CD8-positive, alpha-beta memory T cell (primary cell): ENCODE measurements around the gene PRDM16. TPM values are rescaled to one million over a fixed set of nuclear protein-coding genes. Genes with fewer than 3 reads are reported as not detected.

Experiments
- CTCF ChIA-PET: fragments of 350-600 bp; sonication (Branson Sonifier 250); formaldehyde crosslinking; loops from one replicate; lab custom pipeline; 2021; ENCODE audit warnings: antibody characterized with exemption; lab: Charles Lee
- POLR2A ChIA-PET: fragments of 350-600 bp; sonication (Branson Sonifier 250); formaldehyde crosslinking; loops from one replicate; lab custom pipeline; 2021; ENCODE audit warnings: antibody characterized with exemption; lab: Charles Lee
- DNase-seq, 5 donors: peaks; one replicate each; pipeline versions ENCODE4 v3.0.0 to v3.0.0-alpha.2; 2020 to 2022; ENCODE audit warnings: mixed read lengths in 1 of 5
- H3K27ac ChIP-seq: one replicate; pipeline ENCODE4 v1.7.0; 2013; ENCODE audit warnings: low read depth, mild to moderate bottlenecking, low read length, moderate library complexity
- H3K27me3 ChIP-seq: 2 replicates; pipeline ENCODE4 v1.7.0; 2013; ENCODE audit warnings: low read length, mild to moderate bottlenecking; ENCODE audit not compliant: insufficient read depth, poor library complexity, severe bottlenecking
- H3K36me3 ChIP-seq: 2 replicates; pipeline ENCODE4 v1.7.0; 2013; ENCODE audit warnings: mild to moderate bottlenecking, low read length, moderate library complexity; ENCODE audit not compliant: insufficient read depth
- H3K4me1 ChIP-seq: 2 replicates; pipeline ENCODE4 v1.7.0; 2013; ENCODE audit warnings: mild to moderate bottlenecking, low read length, moderate library complexity; ENCODE audit not compliant: insufficient read depth
- H3K4me3 ChIP-seq: 2 replicates; pipeline ENCODE4 v1.7.0; 2013; ENCODE audit warnings: mild to moderate bottlenecking, low read length
- H3K9me3 ChIP-seq: 2 replicates; pipeline ENCODE4 v1.7.0; 2013; ENCODE audit warnings: mild to moderate bottlenecking, low read length
- H3K27ac Mint-ChIP-seq, 8 donors: one replicate each; pipeline ENCODE4 v1.8.0; 2020 to 2021; ENCODE audit warnings: mixed read lengths in 8 of 8, mild to moderate bottlenecking in 6 of 8, inconsistent platforms in 3 of 8, moderate library complexity in 3 of 8
- H3K27me3 Mint-ChIP-seq, 2 donors: one replicate each; pipeline ENCODE4 v1.8.0; 2020 to 2021; ENCODE audit warnings: mixed read lengths in 2 of 2, mild to moderate bottlenecking in 1 of 2, moderate library complexity in 1 of 2
- H3K36me3 Mint-ChIP-seq, 3 donors: one replicate each; pipeline ENCODE4 v1.8.0; 2020 to 2021; ENCODE audit warnings: mixed read lengths in 3 of 3, inconsistent platforms in 1 of 3, mild to moderate bottlenecking in 1 of 3
- H3K4me1 Mint-ChIP-seq, 3 donors: one replicate each; pipeline ENCODE4 v1.8.0; 2020 to 2021; ENCODE audit warnings: mixed read lengths in 3 of 3, inconsistent platforms in 1 of 3, mild to moderate bottlenecking in 1 of 3
- H3K4me3 Mint-ChIP-seq, 7 donors: one replicate each; pipeline ENCODE4 v1.8.0; 2020 to 2021; ENCODE audit warnings: mixed read lengths in 7 of 7, mild to moderate bottlenecking in 6 of 7, moderate library complexity in 4 of 7, inconsistent platforms in 2 of 7
- H3K9me3 Mint-ChIP-seq, 5 donors: one replicate each; pipeline ENCODE4 v1.8.0; 2020 to 2022; ENCODE audit warnings: mixed read lengths in 5 of 5, mild to moderate bottlenecking in 3 of 5, moderate library complexity in 2 of 5, inconsistent platforms in 1 of 5
- polyA plus RNA-seq: library from polyadenylated mRNA; unstranded; fragments of 300-500 nt; fragmentation: Illumina TruSeq; gene quantifications from one replicate; pipeline ENCODE4 v1.2.3, GENCODE V29; 2021
- total RNA-seq, 2 experiments: library from RNA; stranded (reverse); gene quantifications; one replicate each; pipeline ENCODE4 v1.2.3, GENCODE V29; 2021

Gene PRDM16
- total and polyA plus RNA-seq, 3 experiments from 2014 or later, result not detected

GRCh38 chr1:3292868-3293562 lies 224.0 kb downstream of the PRDM16 start:
- ChIA-PET POLR2A (no interaction called here), CTCF (no interaction called here)
- no peaks in the 10 kb centered on the region for H3K36me3 Mint-ChIP-seq
- H3K27ac Mint-ChIP-seq, result no peak overlapping the region
- H3K4me1 Mint-ChIP-seq, result no peaks in the 10 kb centered on the region
- Histone ChIP-seq H3K36me3 (no peaks in the 10 kb centered on the region), H3K27me3 (no peaks in the 10 kb centered on the region), H3K9me3 (no peaks in the 10 kb centered on the region), H3K27ac (no peak overlapping the region), H3K4me1 (no peaks in the 10 kb centered on the region), H3K4me3 (no peak overlapping the region)
- DNase-seq, result no peak
- no peaks in the 10 kb centered on the region for H3K27me3 Mint-ChIP-seq
- no peaks in the 10 kb centered on the region for H3K9me3 Mint-ChIP-seq
- no peak overlapping the region for H3K4me3 Mint-ChIP-seq

- ChIA-PET POLR2A (no interaction called here), CTCF (no interaction called here)
- Mint-ChIP-seq H3K9me3 (no peaks in the 10 kb centered on the region), H3K36me3 (no peaks in the 10 kb centered on the region), H3K4me1 (no peaks in the 10 kb centered on the region), H3K27ac (no peak overlapping the region), H3K4me3 (no peak overlapping the region), H3K27me3 (no peaks in the 10 kb centered on the region)
- Histone ChIP-seq H3K27ac (no peak overlapping the region), H3K36me3 (no peaks in the 10 kb centered on the region), H3K27me3 (no peaks in the 10 kb centered on the region), H3K4me1 (no peaks in the 10 kb centered on the region), H3K4me3 (no peak overlapping the region), H3K9me3 (no peaks in the 10 kb centered on the region)
- no peak for DNase-seq
Observed at GRCh38 chr1:3293563-3294080, 224.6 kb downstream of the PRDM16 start.

GRCh38 chr1:3294450-3294849 lies 225.4 kb downstream of the PRDM16 start:
- Histone ChIP-seq H3K4me1 (no peaks in the 10 kb centered on the region), H3K36me3 (no peaks in the 10 kb centered on the region), H3K27ac (no peak overlapping the region), H3K27me3 (no peaks in the 10 kb centered on the region), H3K9me3 (no peaks in the 10 kb centered on the region), H3K4me3 (no peak overlapping the region)
- Mint-ChIP-seq H3K4me3 (no peak overlapping the region), H3K4me1 (no peaks in the 10 kb centered on the region), H3K27me3 (no peaks in the 10 kb centered on the region), H3K36me3 (no peaks in the 10 kb centered on the region), H3K27ac (no peak overlapping the region), H3K9me3 (no peaks in the 10 kb centered on the region)
- CTCF ChIA-PET, result no interaction called here
- DNase-seq, result no peak
- POLR2A ChIA-PET, result no interaction called here

GRCh38 chr1:3295846-3296245 lies 226.8 kb downstream of the PRDM16 start:
- POLR2A ChIA-PET, result no interaction called here
- CTCF ChIA-PET, result no interaction called here
- no peaks in the 10 kb centered on the region for H3K36me3 Mint-ChIP-seq

GRCh38 chr1:3296326-3296725 lies 227.3 kb downstream of the PRDM16 start:
- no peak overlapping the region for H3K4me3 Mint-ChIP-seq
- H3K4me1 Mint-ChIP-seq, result no peaks in the 10 kb centered on the region
- DNase-seq, result no peak
- CTCF ChIA-PET, result no interaction called here
- no peaks in the 10 kb centered on the region for H3K4me1 ChIP-seq
- H3K4me3 ChIP-seq, result no peak overlapping the region
- H3K36me3 ChIP-seq, result no peaks in the 10 kb centered on the region
- no peaks in the 10 kb centered on the region for H3K27me3 Mint-ChIP-seq
- no peak overlapping the region for H3K27ac Mint-ChIP-seq
- no peaks in the 10 kb centered on the region for H3K36me3 Mint-ChIP-seq
- H3K9me3 Mint-ChIP-seq, result no peaks in the 10 kb centered on the region
- H3K27me3 ChIP-seq, result no peaks in the 10 kb centered on the region
- no peaks in the 10 kb centered on the region for H3K9me3 ChIP-seq
- POLR2A ChIA-PET, result no interaction called here
- no peak overlapping the region for H3K27ac ChIP-seq

More at GRCh38 chr1:3295846-3296245, 226.8 kb downstream of the PRDM16 start:
- Histone ChIP-seq H3K27ac (no peak overlapping the region), H3K36me3 (no peaks in the 10 kb centered on the region), H3K9me3 (no peaks in the 10 kb centered on the region), H3K27me3 (no peaks in the 10 kb centered on the region), H3K4me1 (no peaks in the 10 kb centered on the region), H3K4me3 (no peak overlapping the region)
- Mint-ChIP-seq H3K4me3 (no peak overlapping the region), H3K4me1 (no peaks in the 10 kb centered on the region), H3K27ac (no peak overlapping the region), H3K27me3 (no peaks in the 10 kb centered on the region), H3K9me3 (no peaks in the 10 kb centered on the region)
- no peak for DNase-seq

DNA sequence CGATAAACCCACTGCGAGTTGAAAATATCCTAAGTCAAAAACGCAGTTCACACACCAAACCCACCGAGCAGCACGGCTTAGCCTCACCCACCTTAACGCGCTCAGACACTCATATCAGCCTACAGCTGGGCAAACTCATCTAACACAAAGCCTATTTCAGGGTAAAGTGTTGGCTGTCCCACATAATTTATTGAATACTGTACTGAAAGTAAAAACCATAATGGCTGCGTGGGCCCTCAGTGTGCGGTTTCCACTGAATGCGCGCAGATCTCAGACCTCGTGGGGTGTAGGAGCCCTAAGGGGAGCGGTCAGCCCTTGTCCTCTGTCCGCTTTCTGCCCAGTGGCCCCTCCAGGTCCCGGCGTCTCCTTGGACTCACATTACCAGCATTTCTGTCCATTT lies 227.8 kb downstream of the PRDM16 start:
- no peaks in the 10 kb centered on the region for H3K4me1 Mint-ChIP-seq
- Histone ChIP-seq H3K27me3 (no peaks in the 10 kb centered on the region), H3K27ac (no peak overlapping the region), H3K9me3 (no peaks in the 10 kb centered on the region), H3K36me3 (no peaks in the 10 kb centered on the region), H3K4me1 (no peaks in the 10 kb centered on the region), H3K4me3 (no peak overlapping the region)
- no peaks in the 10 kb centered on the region for H3K27me3 Mint-ChIP-seq
- no peaks in the 10 kb centered on the region for H3K9me3 Mint-ChIP-seq
- POLR2A ChIA-PET, result no interaction called here
- DNase-seq, result no peak
- H3K36me3 Mint-ChIP-seq, result no peaks in the 10 kb centered on the region
- no peak overlapping the region for H3K4me3 Mint-ChIP-seq
- peak overlapping the region in 1 of 8 donors; percentile 24 for H3K27ac Mint-ChIP-seq
- CTCF ChIA-PET, result no interaction called here

DNA sequence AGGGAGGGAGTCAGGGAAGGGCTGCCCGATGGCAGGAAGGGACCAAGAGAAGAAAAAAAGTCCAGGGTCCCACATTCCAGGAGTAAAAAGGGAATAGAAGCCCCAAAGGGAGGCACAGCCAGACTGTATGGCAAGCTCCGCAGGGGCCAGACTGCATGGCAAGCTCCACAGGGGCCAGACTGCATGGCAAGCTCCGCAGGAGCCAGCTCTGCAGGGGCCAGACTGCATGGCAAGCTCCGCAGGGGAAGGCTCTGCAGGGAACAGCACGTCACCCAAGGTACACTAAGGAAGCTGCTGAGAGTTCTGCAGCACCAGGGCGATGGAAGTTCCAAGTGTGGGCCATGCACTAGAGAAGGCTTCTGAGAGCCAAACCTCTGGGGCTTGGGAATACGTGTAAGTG lies 228.8 kb downstream of the PRDM16 start:
- Histone ChIP-seq H3K27me3 (no peaks in the 10 kb centered on the region), H3K4me3 (no peak overlapping the region), H3K4me1 (no peaks in the 10 kb centered on the region), H3K36me3 (no peaks in the 10 kb centered on the region), H3K27ac (no peak overlapping the region), H3K9me3 (no peaks in the 10 kb centered on the region)
- no peak for DNase-seq
- H3K27me3 Mint-ChIP-seq, result no peaks in the 10 kb centered on the region
- no peak overlapping the region for H3K27ac Mint-ChIP-seq
- H3K4me1 Mint-ChIP-seq, result no peaks in the 10 kb centered on the region
- ChIA-PET POLR2A (no interaction called here), CTCF (no interaction called here)
- no peaks in the 10 kb centered on the region for H3K36me3 Mint-ChIP-seq
- H3K4me3 Mint-ChIP-seq, result no peak overlapping the region
- H3K9me3 Mint-ChIP-seq, result no peaks in the 10 kb centered on the region

DNA sequence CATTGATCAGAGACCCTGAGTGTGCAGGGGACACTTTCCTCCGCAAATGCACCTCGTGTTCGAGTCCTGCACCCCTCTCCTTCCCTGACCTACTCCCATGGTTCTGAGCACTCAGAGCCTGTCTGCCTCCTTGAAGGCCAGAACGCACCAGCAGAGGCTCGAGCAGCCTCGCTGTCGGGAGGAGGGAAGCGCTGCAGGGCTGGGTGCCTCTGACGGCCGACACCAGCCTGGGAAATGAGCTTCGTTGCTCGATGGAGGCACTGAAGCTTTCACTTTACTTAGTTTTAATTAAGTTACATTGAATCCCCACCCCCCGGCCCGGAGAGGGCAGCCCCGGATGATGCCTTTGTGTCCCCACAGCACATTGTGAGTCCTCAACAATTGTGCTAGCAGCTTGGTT lies 229.2 kb downstream of the PRDM16 start:
- no peak for DNase-seq
- no peak overlapping the region for H3K27ac Mint-ChIP-seq
- H3K4me3 Mint-ChIP-seq, result no peak overlapping the region
- Histone ChIP-seq H3K27ac (no peak overlapping the region), H3K4me1 (no peaks in the 10 kb centered on the region), H3K27me3 (no peaks in the 10 kb centered on the region), H3K36me3 (no peaks in the 10 kb centered on the region), H3K9me3 (no peaks in the 10 kb centered on the region), H3K4me3 (no peak overlapping the region)
- ChIA-PET POLR2A (no interaction called here), CTCF (no interaction called here)
- no peaks in the 10 kb centered on the region for H3K9me3 Mint-ChIP-seq
- no peaks in the 10 kb centered on the region for H3K36me3 Mint-ChIP-seq
- no peaks in the 10 kb centered on the region for H3K4me1 Mint-ChIP-seq
- H3K27me3 Mint-ChIP-seq, result no peaks in the 10 kb centered on the region
